Neural crest cell (in vitro differentiated cells): ENCODE measurements around the gene MUC2. TPM values are rescaled to one million over a fixed set of nuclear protein-coding genes. Genes with fewer than 3 reads are reported as not detected.

Experiments
- DNase-seq: peaks from one replicate; pipeline ENCODE4 v3.0.0; 2021; ENCODE audit warnings: low read depth, mixed read lengths, low spot score
- H3K27ac Mint-ChIP-seq: one replicate; pipeline ENCODE4 v1.8.0; 2021; ENCODE audit warnings: mild to moderate bottlenecking, mixed read lengths; ENCODE audit not compliant: unreplicated experiment
- H3K27me3 Mint-ChIP-seq: 2 replicates; pipeline ENCODE4 v1.8.0; 2021; ENCODE audit warnings: low read depth, mild to moderate bottlenecking, mixed read lengths
- H3K36me3 Mint-ChIP-seq: 2 replicates; pipeline ENCODE4 v1.8.0; 2021; ENCODE audit warnings: low read depth, mild to moderate bottlenecking, mixed read lengths
- H3K4me1 Mint-ChIP-seq: 2 replicates; pipeline ENCODE4 v1.8.0; 2021; ENCODE audit warnings: mixed read lengths
- H3K4me3 Mint-ChIP-seq: one replicate; pipeline ENCODE4 v1.8.0; 2021; ENCODE audit warnings: mild to moderate bottlenecking, mixed read lengths
- H3K9me3 Mint-ChIP-seq: 2 replicates; pipeline ENCODE4 v1.8.0; 2021; ENCODE audit warnings: mixed read lengths
- total RNA-seq: library from RNA; stranded (reverse); gene quantifications from 2 replicates; pipeline ENCODE4 v1.2.1, GENCODE V29; 2021
- TF ChIP-seq, protein P1 (sequence below): fragments of 200-600 bp; sonication (generic); conservative IDR thresholded peaks from 2 replicates; pipeline ENCODE4 v1.5.0; 2021; ENCODE audit warnings: antibody characterized with exemption, mild to moderate bottlenecking

Gene MUC2
- total RNA-seq, 1 donor from 2014 or later: not detected

DNA sequence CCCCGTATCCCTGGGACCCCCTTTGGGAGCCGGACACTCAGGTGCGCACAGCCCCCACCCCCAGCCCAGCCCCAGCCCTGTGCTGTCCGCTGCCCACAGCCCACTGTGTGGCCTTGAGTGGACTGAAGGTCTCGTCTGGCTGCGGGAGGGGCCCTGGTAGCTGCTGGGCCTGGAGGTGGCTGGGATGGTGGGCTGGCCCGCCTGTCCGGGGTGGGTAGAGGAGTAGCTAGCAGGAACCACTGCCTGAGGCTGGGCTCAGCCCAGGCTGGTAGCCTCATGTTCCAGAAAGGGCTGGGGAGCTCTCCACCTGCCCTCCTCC lies 33.6 kb upstream of the MUC2 start:
- H3K9me3 Mint-ChIP-seq: no peaks in the 10 kb centered on the region
- no peak overlapping the region for H3K27ac Mint-ChIP-seq
- H3K4me1 Mint-ChIP-seq: no peaks in the 10 kb centered on the region
- H3K36me3 Mint-ChIP-seq: no peaks in the 10 kb centered on the region
- H3K27me3 Mint-ChIP-seq: no peaks in the 10 kb centered on the region
- no peak overlapping the region for H3K4me3 Mint-ChIP-seq
- TF ChIP-seq, protein P1, sequence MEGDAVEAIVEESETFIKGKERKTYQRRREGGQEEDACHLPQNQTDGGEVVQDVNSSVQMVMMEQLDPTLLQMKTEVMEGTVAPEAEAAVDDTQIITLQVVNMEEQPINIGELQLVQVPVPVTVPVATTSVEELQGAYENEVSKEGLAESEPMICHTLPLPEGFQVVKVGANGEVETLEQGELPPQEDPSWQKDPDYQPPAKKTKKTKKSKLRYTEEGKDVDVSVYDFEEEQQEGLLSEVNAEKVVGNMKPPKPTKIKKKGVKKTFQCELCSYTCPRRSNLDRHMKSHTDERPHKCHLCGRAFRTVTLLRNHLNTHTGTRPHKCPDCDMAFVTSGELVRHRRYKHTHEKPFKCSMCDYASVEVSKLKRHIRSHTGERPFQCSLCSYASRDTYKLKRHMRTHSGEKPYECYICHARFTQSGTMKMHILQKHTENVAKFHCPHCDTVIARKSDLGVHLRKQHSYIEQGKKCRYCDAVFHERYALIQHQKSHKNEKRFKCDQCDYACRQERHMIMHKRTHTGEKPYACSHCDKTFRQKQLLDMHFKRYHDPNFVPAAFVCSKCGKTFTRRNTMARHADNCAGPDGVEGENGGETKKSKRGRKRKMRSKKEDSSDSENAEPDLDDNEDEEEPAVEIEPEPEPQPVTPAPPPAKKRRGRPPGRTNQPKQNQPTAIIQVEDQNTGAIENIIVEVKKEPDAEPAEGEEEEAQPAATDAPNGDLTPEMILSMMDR: no peak
- no peak for DNase-seq

DNA sequence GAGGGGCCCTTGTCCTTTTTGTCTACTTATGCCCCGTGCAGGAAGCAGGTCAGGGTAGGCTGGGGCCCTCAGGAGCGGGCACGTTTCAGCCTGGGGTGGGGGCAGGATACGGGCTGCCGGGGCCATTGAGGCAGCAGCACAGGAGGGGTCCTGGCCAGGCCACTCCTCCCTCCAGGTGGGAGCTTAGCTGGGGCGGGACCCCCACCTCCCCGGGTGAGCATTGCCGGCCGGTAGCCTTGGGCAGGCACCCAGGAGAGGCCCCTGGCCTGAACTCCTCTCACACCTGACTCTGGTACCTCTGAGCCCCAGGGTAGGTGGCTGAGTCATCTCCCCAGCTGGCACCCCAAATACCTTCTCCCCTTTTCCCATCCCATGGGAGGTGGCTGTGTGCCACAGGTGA lies 33.2 kb upstream of the MUC2 start:
- Mint-ChIP-seq H3K36me3 (no peaks in the 10 kb centered on the region), H3K4me1 (no peaks in the 10 kb centered on the region), H3K9me3 (no peaks in the 10 kb centered on the region), H3K4me3 (no peak overlapping the region), H3K27ac (no peak overlapping the region), H3K27me3 (no peaks in the 10 kb centered on the region)
- no peak for DNase-seq
- TF ChIP-seq, protein P1: no peak

GRCh38 chr11:1041936-1042608 lies 32.6 kb upstream of the MUC2 start:
- no peak overlapping the region for H3K4me3 Mint-ChIP-seq
- H3K27ac Mint-ChIP-seq: no peak overlapping the region
- no peaks in the 10 kb centered on the region for H3K36me3 Mint-ChIP-seq
- TF ChIP-seq, protein P1: no peak
- H3K4me1 Mint-ChIP-seq: no peaks in the 10 kb centered on the region
- DNase-seq: no peak
- no peaks in the 10 kb centered on the region for H3K9me3 Mint-ChIP-seq
- H3K27me3 Mint-ChIP-seq: no peaks in the 10 kb centered on the region

- peaks cover 4% of the 10 kb centered on the region for H3K27me3 Mint-ChIP-seq
- H3K36me3 Mint-ChIP-seq: no peaks in the 10 kb centered on the region
- DNase-seq: no peak
- TF ChIP-seq, protein P1: no peak
- no peak overlapping the region for H3K27ac Mint-ChIP-seq
- H3K4me3 Mint-ChIP-seq: no peak overlapping the region
- no peaks in the 10 kb centered on the region for H3K9me3 Mint-ChIP-seq
- H3K4me1 Mint-ChIP-seq: no peaks in the 10 kb centered on the region
Measured at GRCh38 chr11:1042626-1043562, 31.8 kb upstream of the MUC2 start.

GRCh38 chr11:1043563-1044096 lies 31.0 kb upstream of the MUC2 start:
- TF ChIP-seq, protein P1: no peak
- H3K9me3 Mint-ChIP-seq: no peaks in the 10 kb centered on the region
- DNase-seq: no peak
- no peak overlapping the region for H3K27ac Mint-ChIP-seq
- H3K4me1 Mint-ChIP-seq: no peaks in the 10 kb centered on the region
- H3K27me3 Mint-ChIP-seq: peaks cover 5% of the 10 kb centered on the region
- no peak overlapping the region for H3K4me3 Mint-ChIP-seq
- H3K36me3 Mint-ChIP-seq: no peaks in the 10 kb centered on the region
